GF-D8 (cell line): Measurements from ENCODE around the gene NR2C2.
"Not testable (repeated sequence)": the region's sequence is repeated elsewhere in the genome, so short reads cannot be mapped to it uniquely, and the experiment has no call there.

ENCODE experiments used
- DNase-seq: peaks from one replicate; lab custom pipeline; 2025; lab: John Stamatoyannopoulos, UW

The NR2C2 gene

GRCh38 chr3:14959359-14959943, 12.1 kb downstream of the NR2C2 start:
- no peak for DNase-seq

- DNase-seq, result no peak
Measured at GRCh38 chr3:14962762-14963161, 15.4 kb downstream of the NR2C2 start.

- no peak for DNase-seq
Measured at GRCh38 chr3:14967285-14967684, 19.9 kb downstream of the NR2C2 start.

- no peak for DNase-seq
Measured at GRCh38 chr3:14969671-14970070, 22.3 kb downstream of the NR2C2 start.

- DNase-seq, result no peak
Measured at GRCh38 chr3:14976317-14976716, 28.9 kb downstream of the NR2C2 start.

- peak; percentile 41 for DNase-seq
Measured at GRCh38 chr3:14980689-14981088, 33.3 kb downstream of the NR2C2 start.

- no peak for DNase-seq
Measured at GRCh38 chr3:14984581-14985113, 37.3 kb downstream of the NR2C2 start.

GRCh38 chr3:14988988-14989394, 41.6 kb downstream of the NR2C2 start:
- no peak for DNase-seq

- DNase-seq, result no peak
Measured at GRCh38 chr3:14989943-14990779, 42.8 kb downstream of the NR2C2 start.

GRCh38 chr3:14990780-14991148, 43.4 kb downstream of the NR2C2 start:
- DNase-seq, result no peak

GRCh38 chr3:14991151-14991742, 43.9 kb downstream of the NR2C2 start:
- DNase-seq, result no peak

GRCh38 chr3:14991818-14992612, 44.6 kb downstream of the NR2C2 start:
- no peak for DNase-seq

GRCh38 chr3:14997941-14998340, 50.6 kb downstream of the NR2C2 start:
- DNase-seq, result no peak

GRCh38 chr3:14999182-14999581, 51.8 kb downstream of the NR2C2 start:
- DNase-seq, result not testable (repeated sequence)

GRCh38 chr3:15007681-15008141, 60.3 kb downstream of the NR2C2 start:
- DNase-seq, result no peak

- DNase-seq, result no peak
Measured at GRCh38 chr3:15009167-15009566, 61.8 kb downstream of the NR2C2 start.

GRCh38 chr3:15010664-15011063, 63.3 kb downstream of the NR2C2 start:
- DNase-seq, result no peak

GRCh38 chr3:15011174-15011573, 63.8 kb downstream of the NR2C2 start:
- no peak for DNase-seq

GRCh38 chr3:15014606-15015328, 67.4 kb downstream of the NR2C2 start:
- no peak for DNase-seq

- DNase-seq, result no peak
Measured at GRCh38 chr3:15015456-15015855, 68.1 kb downstream of the NR2C2 start.

- DNase-seq, result no peak
Measured at GRCh38 chr3:15017191-15017590, 69.8 kb downstream of the NR2C2 start.
